A673 (cell line): Measurements from ENCODE around the gene FAM110D. TPM values are rescaled to one million over a fixed set of nuclear protein-coding genes. Genes with fewer than 3 reads are reported as not detected.
A peak's percentile ranks its signal among the peaks of the same experiment; 100 is the strongest.

Experiments
- BruUV-seq: library from RNA; stranded (reverse); fragments of 400-500 nt; replicated peaks from 2 replicates; lab custom pipeline; 2021; lab: Mats Ljungman, UMichigan
- CTCF ChIA-PET: fragments of 300-600 bp; sonication (Branson Sonifier 250); formaldehyde crosslinking; loops from one replicate; lab custom pipeline; 2022; ENCODE audit warnings: antibody characterized with exemption; lab: Charles Lee
- POLR2A ChIA-PET: fragments of 300-600 bp; sonication (Branson Sonifier 250); formaldehyde crosslinking; loops from one replicate; lab custom pipeline; 2022; ENCODE audit warnings: antibody characterized with exemption; ENCODE audit not compliant: low non-redundant PET; lab: Charles Lee
- DNase-seq: peaks from one replicate; pipeline ENCODE4 v3.0.0-alpha.2; 2015; ENCODE audit warnings: low spot score
- H3K27ac ChIP-seq: fragments of 200-600 bp; sonication (generic); 2 replicates; pipeline ENCODE4 v1.5.1; 2016; ENCODE audit warnings: mixed run types, low read depth, mild to moderate bottlenecking, mixed read lengths, antibody characterized with exemption, low read length; ENCODE audit not compliant: poor library complexity, severe bottlenecking
- H3K27me3 ChIP-seq: fragments of 200-600 bp; sonication (generic); replicated peaks from 2 replicates; pipeline ENCODE4 v1.6.1; 2017; ENCODE audit warnings: mixed run types, low read depth, mild to moderate bottlenecking, mixed read lengths, antibody characterized with exemption, low read length; ENCODE audit not compliant: insufficient read depth, poor library complexity
- H3K36me3 ChIP-seq: fragments of 200-600 bp; sonication (generic); 2 replicates; pipeline ENCODE4 v1.6.1; 2016; ENCODE audit warnings: mixed run types, mild to moderate bottlenecking, mixed read lengths, antibody characterized with exemption, low read length; ENCODE audit not compliant: insufficient read depth, poor library complexity, severe bottlenecking
- H3K4me1 ChIP-seq: fragments of 200-600 bp; sonication (generic); 2 replicates; pipeline ENCODE4 v1.6.1; 2017; ENCODE audit warnings: mixed run types, mild to moderate bottlenecking, mixed read lengths, antibody characterized with exemption, low read length; ENCODE audit not compliant: insufficient read depth, poor library complexity, severe bottlenecking
- H3K4me3 ChIP-seq: fragments of 200-600 bp; sonication (generic); 2 replicates; pipeline ENCODE4 v1.5.1; 2016; ENCODE audit warnings: low read depth, mixed run types, mild to moderate bottlenecking, mixed read lengths, low read length; ENCODE audit not compliant: poor library complexity, severe bottlenecking
- H3K9me3 ChIP-seq: fragments of 200-600 bp; sonication (generic); 2 replicates; pipeline ENCODE4 v1.6.1; 2016; ENCODE audit warnings: mixed run types, low read depth, mild to moderate bottlenecking, mixed read lengths, antibody characterized with exemption, low read length; ENCODE audit not compliant: poor library complexity, severe bottlenecking
- EZH2 ChIP-seq: fragments of 200-600 bp; sonication (generic); IDR thresholded peaks from 2 replicates; pipeline ENCODE4 v1.6.1; 2017; ENCODE audit warnings: borderline replicate concordance, low read depth, mild to moderate bottlenecking, mixed read lengths, antibody characterized with exemption, low read length; ENCODE audit not compliant: poor library complexity, severe bottlenecking
- intact Hi-C: fragments of 100-400 bp; cut with micrococcal nuclease; formaldehyde crosslinking; loops from one replicate; pipeline ENCODE4 v1.10.0; 2022; ENCODE audit not compliant: unreplicated experiment
- total RNA-seq: library from RNA; stranded (reverse); gene quantifications from 2 replicates; pipeline ENCODE4 v1.2.3, GENCODE V29; 2021
- TF ChIP-seq, protein P1 (sequence below): fragments of 300-800, 200-600 bp; sonication (generic); conservative IDR thresholded peaks from 2 replicates; pipeline ENCODE4 v1.5.1; 2017; ENCODE audit warnings: low read depth, mild to moderate bottlenecking, antibody characterized with exemption, low read length, moderate library complexity, mixed read lengths

FAM110D gene
- total RNA-seq, 1 experiment from 2014 or later, result 0.64 TPM

DNA sequence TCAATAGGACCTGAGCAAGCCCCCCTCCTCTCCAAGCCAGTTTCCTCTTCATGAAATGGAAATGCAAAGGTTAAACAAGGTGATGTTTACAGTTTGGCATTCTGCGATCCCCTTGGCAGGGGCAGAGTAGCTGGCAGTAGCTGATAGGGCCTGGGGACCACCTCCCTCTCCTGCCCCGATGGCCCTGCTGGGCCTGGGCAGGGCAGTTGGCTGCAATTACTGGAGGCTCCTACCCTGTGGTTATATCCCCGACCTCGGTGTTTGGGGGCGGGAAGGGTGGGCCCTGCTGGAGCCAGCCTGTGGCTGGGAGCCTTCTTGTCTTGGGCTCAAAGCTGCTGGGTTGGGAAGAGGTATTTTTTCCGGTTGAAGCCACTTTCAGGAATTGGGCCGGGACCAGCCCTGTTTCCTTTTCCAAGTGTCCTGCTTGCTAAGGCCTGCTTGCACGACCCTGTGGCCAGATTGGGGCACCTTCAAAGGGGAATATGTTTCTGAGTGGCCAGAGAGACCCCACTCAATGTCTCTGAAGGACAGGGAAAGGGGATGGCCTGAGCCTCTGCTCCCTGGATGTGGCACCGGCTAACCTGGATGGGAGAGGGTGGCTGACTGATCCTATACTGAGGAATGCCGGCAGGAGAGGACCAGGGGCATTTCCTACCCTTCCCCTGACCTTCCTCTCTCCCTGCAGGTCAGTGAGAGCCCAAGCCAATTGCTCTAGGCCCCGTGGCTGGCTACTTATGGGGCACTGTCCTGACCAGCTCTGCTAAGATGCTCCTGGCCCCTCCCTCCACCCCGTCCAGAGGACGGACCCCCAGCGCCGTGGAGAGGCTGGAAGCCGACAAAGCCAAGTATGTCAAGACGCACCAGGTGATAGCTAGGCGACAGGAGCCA, 1.9 kb downstream of the FAM110D start:
- Histone ChIP-seq H3K4me3 (no peak overlapping the region), H3K27me3 (no peaks in the 10 kb centered on the region), H3K4me1 (peaks cover 28% of the 10 kb centered on the region), H3K36me3 (no peaks in the 10 kb centered on the region), H3K27ac (no peak overlapping the region), H3K9me3 (no peaks in the 10 kb centered on the region)
- ChIA-PET CTCF (no interaction called here), POLR2A (no interaction called here)
- no peak for DNase-seq
- TF ChIP-seq, protein P1, sequence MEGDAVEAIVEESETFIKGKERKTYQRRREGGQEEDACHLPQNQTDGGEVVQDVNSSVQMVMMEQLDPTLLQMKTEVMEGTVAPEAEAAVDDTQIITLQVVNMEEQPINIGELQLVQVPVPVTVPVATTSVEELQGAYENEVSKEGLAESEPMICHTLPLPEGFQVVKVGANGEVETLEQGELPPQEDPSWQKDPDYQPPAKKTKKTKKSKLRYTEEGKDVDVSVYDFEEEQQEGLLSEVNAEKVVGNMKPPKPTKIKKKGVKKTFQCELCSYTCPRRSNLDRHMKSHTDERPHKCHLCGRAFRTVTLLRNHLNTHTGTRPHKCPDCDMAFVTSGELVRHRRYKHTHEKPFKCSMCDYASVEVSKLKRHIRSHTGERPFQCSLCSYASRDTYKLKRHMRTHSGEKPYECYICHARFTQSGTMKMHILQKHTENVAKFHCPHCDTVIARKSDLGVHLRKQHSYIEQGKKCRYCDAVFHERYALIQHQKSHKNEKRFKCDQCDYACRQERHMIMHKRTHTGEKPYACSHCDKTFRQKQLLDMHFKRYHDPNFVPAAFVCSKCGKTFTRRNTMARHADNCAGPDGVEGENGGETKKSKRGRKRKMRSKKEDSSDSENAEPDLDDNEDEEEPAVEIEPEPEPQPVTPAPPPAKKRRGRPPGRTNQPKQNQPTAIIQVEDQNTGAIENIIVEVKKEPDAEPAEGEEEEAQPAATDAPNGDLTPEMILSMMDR, result no peak
- no peak for TF ChIP-seq EZH2
- BruUV-seq, result no TSS peak
- intact Hi-C loops, result no loop called here

DNA sequence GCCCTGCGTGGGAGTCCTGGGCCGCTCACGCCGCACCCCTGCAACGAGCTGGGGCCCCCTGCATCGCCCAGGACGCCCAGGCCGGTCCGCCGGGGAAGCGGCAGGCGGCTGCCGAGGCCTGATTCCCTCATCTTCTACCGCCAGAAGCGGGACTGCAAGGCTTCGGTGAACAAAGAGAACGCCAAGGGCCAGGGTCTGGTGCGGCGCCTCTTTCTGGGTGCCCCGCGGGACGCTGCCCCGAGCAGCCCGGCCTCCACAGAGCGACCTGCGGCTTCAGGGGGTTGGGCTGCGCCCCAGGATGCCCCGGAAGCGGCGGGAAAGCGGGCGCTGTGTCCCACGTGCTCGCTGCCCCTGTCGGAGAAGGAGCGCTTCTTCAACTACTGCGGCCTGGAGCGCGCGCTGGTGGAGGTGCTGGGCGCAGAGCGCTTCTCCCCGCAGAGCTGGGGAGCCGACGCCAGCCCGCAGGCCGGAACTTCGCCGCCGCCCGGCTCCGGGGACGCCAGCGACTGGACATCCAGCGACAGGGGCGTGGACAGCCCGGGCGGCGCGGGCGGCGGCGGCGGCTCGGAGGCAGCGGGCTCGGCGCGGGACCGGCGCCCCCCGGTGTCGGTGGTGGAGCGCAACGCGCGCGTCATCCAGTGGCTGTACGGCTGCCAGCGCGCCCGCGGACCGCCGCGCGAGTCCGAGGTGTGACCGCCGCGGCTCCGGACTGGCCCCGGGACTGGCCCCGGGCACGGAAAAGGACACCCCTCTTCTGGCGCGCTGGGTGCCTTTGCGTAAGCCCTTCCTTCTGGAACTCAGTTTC, 2.7 kb downstream of the FAM110D start:
- H3K27ac ChIP-seq, result peak overlapping the region; percentile 43
- CTCF ChIA-PET, result no interaction called here
- H3K9me3 ChIP-seq, result no peaks in the 10 kb centered on the region
- H3K4me3 ChIP-seq, result peak overlapping the region; percentile 42
- DNase-seq, result peak; percentile 73
- BruUV-seq, result no TSS peak
- H3K4me1 ChIP-seq, result peaks cover 20% of the 10 kb centered on the region
- intact Hi-C loops, result no loop called here
- H3K27me3 ChIP-seq, result no peaks in the 10 kb centered on the region
- POLR2A ChIA-PET, result interaction anchor here (0.7 kb wide), 1 partner anchor 97 kb away, joined by 4 read pairs; no protein-coding TSS in a partner anchor
- no peaks in the 10 kb centered on the region for H3K36me3 ChIP-seq
- TF ChIP-seq, protein P1, result no peak

DNA sequence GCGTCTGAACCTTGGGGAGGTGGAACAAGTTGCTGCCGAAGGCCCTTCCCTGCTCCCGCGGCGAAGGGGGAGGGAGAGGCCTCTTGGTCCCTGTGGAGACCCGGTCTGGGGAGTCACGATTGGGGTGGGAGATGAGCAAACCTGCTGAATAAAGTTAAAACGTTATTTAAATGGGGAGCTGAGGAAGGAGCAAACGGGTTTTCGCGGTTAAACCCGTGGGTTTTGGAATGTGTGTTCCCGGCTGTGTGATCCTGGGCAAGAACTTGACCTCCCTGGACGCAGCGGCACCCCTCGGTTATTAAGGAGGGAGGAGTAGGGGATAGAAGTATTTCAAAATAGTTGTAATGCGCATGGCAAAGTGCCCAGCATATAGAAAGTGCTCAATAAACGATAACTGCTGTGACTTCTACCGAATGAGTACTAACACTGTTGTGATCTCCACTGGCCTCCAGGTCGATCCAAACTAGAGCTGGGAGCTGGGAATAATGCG, 3.4 kb downstream of the FAM110D start:
- no peaks in the 10 kb centered on the region for H3K9me3 ChIP-seq
- no peaks in the 10 kb centered on the region for H3K36me3 ChIP-seq
- BruUV-seq, result no TSS peak
- H3K4me1 ChIP-seq, result peaks cover 19% of the 10 kb centered on the region
- ChIA-PET POLR2A (interaction anchor here (0.7 kb wide), 1 partner anchor 98 kb away, joined by 4 read pairs; no protein-coding TSS in a partner anchor), CTCF (no interaction called here)
- no peak for TF ChIP-seq EZH2
- TF ChIP-seq, protein P1, result no peak
- H3K27me3 ChIP-seq, result no peaks in the 10 kb centered on the region
- intact Hi-C loops, result no loop called here
- no peak for DNase-seq
- H3K27ac ChIP-seq, result no peak overlapping the region
- H3K4me3 ChIP-seq, result peak overlapping the region; percentile 42
